Testis (tissue), 3 donors: Measurements from ENCODE around the gene MYLK. TPM values are rescaled to one million over a fixed set of nuclear protein-coding genes. Genes with fewer than 3 reads are reported as not detected.

Experiments used
- DNase-seq: peaks from one replicate; pipeline ENCODE4 v3.0.0-alpha.2; 2019
- H3K27ac ChIP-seq, 2 donors: fragments of 200-600 bp; sonication (generic); one replicate each; pipeline ENCODE4 v1.5.1; 2019
- H3K27me3 ChIP-seq: fragments of 200-600 bp; sonication (generic); one replicate; pipeline ENCODE4 v1.5.1; 2019
- H3K36me3 ChIP-seq: fragments of 200-600 bp; sonication (generic); one replicate; pipeline ENCODE4 v1.5.1; 2017; ENCODE audit warnings: low read depth; ENCODE audit errors: missing control alignments
- H3K4me1 ChIP-seq: fragments of 200-600 bp; sonication (generic); one replicate; pipeline ENCODE4 v1.5.1; 2019
- H3K4me3 ChIP-seq, 2 donors: fragments of 200-600 bp; sonication (generic); one replicate each; pipeline ENCODE4 v1.5.1; 2017 to 2019
- H3K9me3 ChIP-seq: fragments of 200-600 bp; sonication (generic); one replicate; pipeline ENCODE4 v1.5.1; 2017
- CTCF ChIP-seq, 3 experiments: fragments of 450-650 bp in 2 of 3; fragments of 200-600 bp in 1 of 3; sonication (generic) in 1 of 3; IDR thresholded peaks; one replicate each; pipeline ENCODE4 v1.5.1; 2016 to 2019; ENCODE audit warnings: antibody characterized with exemption in 3 of 3, mild to moderate bottlenecking in 2 of 3, moderate library complexity in 1 of 3
- POLR2A ChIP-seq: fragments of 450-650 bp; IDR thresholded peaks from one replicate; pipeline ENCODE4 v1.6.1; 2017; ENCODE audit warnings: antibody characterized with exemption, mild to moderate bottlenecking, moderate library complexity
- WGBS, 2 donors: methylation state at CpG; one replicate each; pipeline ENCODE4 v1.1.5; 2018; 5-methylcytosine and 5-hydroxymethylcytosine counted together
- intact Hi-C: fragments of 100-400 bp; cut with DNase I; formaldehyde crosslinking; loops from one replicate; pipeline ENCODE4 v1.15.1; 2023; ENCODE audit warnings: low total_unique reads
- polyA plus RNA-seq: library from polyadenylated mRNA; stranded (reverse); fragments of 350-450 nt; fragmentation: Illumina TruSeq; extraction: RNeasy Lipid Tissue Mini Kit (QIAGEN cat#74804); gene quantifications from one replicate; pipeline ENCODE4 v1.2.3, GENCODE V29; 2014; ENCODE audit warnings: low read depth, low replicate concordance; ENCODE audit not compliant: insufficient read depth
- total RNA-seq, 2 donors: library from RNA; depleted of rRNA; stranded (reverse); fragments of >200 nt; gene quantifications; one replicate each; pipeline ENCODE4 v1.2.3, GENCODE V29; 2016

The MYLK gene
- total and polyA plus RNA-seq, 3 donors from 2014 or later, result 130 to 168 (median 151) TPM

- no peaks in the 10 kb centered on the region for H3K9me3 ChIP-seq
- no peak overlapping the region for H3K4me3 ChIP-seq
- TF ChIP-seq POLR2A (no peak), CTCF (IDR thresholded peaks at IDR 0.05) (no peak)
- DNase-seq, result no peak
- no peaks in the 10 kb centered on the region for H3K4me1 ChIP-seq
- H3K36me3 ChIP-seq, result no peaks in the 10 kb centered on the region
- WGBS, 2 donors, result 91% methylated on average over 1 of the region's 1 CpG
- H3K27me3 ChIP-seq, result no peaks in the 10 kb centered on the region
- intact Hi-C loops, result no loop called here
- no peak overlapping the region for H3K27ac ChIP-seq
These were observed 36.9 kb downstream of the MYLK start for GRCh38 chr3:123847209-123847608.

- H3K4me1 ChIP-seq, result no peaks in the 10 kb centered on the region
- H3K27ac ChIP-seq, result no peak overlapping the region
- intact Hi-C loops, result no loop called here
- H3K4me3 ChIP-seq, result no peak overlapping the region
- no peak for TF ChIP-seq CTCF (IDR thresholded peaks at IDR 0.05)
- no peak for TF ChIP-seq POLR2A
- no peak for DNase-seq
- H3K9me3 ChIP-seq, result no peaks in the 10 kb centered on the region
- no peaks in the 10 kb centered on the region for H3K27me3 ChIP-seq
- H3K36me3 ChIP-seq, result no peaks in the 10 kb centered on the region
These were observed 40.5 kb downstream of the MYLK start for GRCh38 chr3:123843668-123844067.

- DNase-seq, result no peak
- Histone ChIP-seq H3K27ac (no peak overlapping the region), H3K4me1 (no peaks in the 10 kb centered on the region), H3K36me3 (no peaks in the 10 kb centered on the region), H3K4me3 (no peak overlapping the region), H3K9me3 (no peaks in the 10 kb centered on the region), H3K27me3 (no peaks in the 10 kb centered on the region)
- TF ChIP-seq CTCF (IDR thresholded peaks at IDR 0.05) (no peak), POLR2A (no peak)
- 86 to 88% methylated on average over 4 of the region's 4 CpGs for WGBS, 2 donors
- intact Hi-C loops, result no loop called here
These were observed 41.4 kb downstream of the MYLK start for GRCh38 chr3:123842711-123843110.

- 74 to 80% methylated on average over 1 of the region's 1 CpG for WGBS, 2 donors
- intact Hi-C loops, result no loop called here
- no peaks in the 10 kb centered on the region for H3K9me3 ChIP-seq
These were observed 42.5 kb downstream of the MYLK start for GRCh38 chr3:123841476-123842238.

More at GRCh38 chr3:123841476-123842238, 42.5 kb downstream of the MYLK start:
- Histone ChIP-seq H3K27ac (no peak overlapping the region), H3K4me1 (no peaks in the 10 kb centered on the region), H3K27me3 (no peaks in the 10 kb centered on the region), H3K4me3 (no peak overlapping the region), H3K36me3 (no peaks in the 10 kb centered on the region)
- TF ChIP-seq POLR2A (no peak), CTCF (IDR thresholded peaks at IDR 0.05) (no peak)
- no peak for DNase-seq
